GM13976 (cell line): ENCODE results near the gene PPM1G.
"Not testable (repeated sequence)": the region's sequence is repeated elsewhere in the genome, so short reads cannot be mapped to it uniquely, and the experiment has no call there.

Experiments
- DNase-seq: peaks from one replicate; pipeline ENCODE4 v3.0.0; 2012; ENCODE audit warnings: low spot score
- CTCF ChIP-seq: IDR thresholded peaks from 2 replicates; pipeline ENCODE4 v1.5.1; 2012; ENCODE audit warnings: borderline replicate concordance, mild to moderate bottlenecking; ENCODE audit not compliant: insufficient read depth; ENCODE audit errors: extremely low read depth, missing control alignments, control extremely low read depth
- in situ Hi-C: fragments of 300-500 bp; cut with MboI; formaldehyde crosslinking; loops from one replicate; pipeline ENCODE4 v1.12.0; 2022; ENCODE audit warnings: low sequenced_read_pairs, mixed read lengths, inconsistent platforms; ENCODE audit not compliant: unreplicated experiment

Gene PPM1G

DNA sequence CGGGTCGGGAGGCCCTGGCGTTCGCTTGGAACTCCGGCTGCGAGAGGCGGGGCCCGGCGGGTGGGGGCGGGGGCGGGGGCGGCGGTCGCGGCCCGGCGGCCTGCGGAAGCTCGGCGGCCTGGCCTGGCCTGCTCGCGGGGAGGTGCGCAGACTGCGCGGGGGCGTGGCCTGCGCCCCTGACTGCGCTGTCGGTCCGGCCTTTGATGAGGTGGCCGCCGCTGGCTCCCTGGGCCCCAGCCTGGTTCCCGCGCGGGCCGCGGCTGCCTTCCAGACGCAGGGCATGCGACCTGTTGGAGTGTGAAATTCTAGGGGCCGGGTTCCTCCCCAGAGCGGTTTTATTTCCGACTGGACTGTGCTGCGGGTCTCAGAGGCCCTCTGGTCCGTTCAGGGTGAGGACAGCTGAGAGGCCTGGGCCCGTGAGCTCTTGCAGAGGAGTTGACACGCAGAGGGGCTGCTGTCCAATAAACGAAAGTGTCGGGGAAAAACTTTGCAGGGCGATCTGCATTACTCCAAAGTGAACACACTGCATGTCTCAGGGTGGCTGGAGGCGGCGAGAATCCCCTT, 19.7 kb upstream of the PPM1G start:
- peak; percentile 94 for DNase-seq
- in situ Hi-C loops = no loop called here
- TF ChIP-seq CTCF = no peak

GRCh38 chr2:27428213-27428977, 19.0 kb upstream of the PPM1G start, which contains the start of gene NRBP1:
Gene NRBP1, plus strand, starts transcription at chr2:27428631. Its CDS starts 4,643 bp downstream, at chr2:27433274.
- in situ Hi-C loops = no loop called here
- peak; percentile 95 for DNase-seq
- TF ChIP-seq CTCF = no peak

GRCh38 chr2:27427863-27428212, 18.4 kb upstream of the PPM1G start:
- no peak for TF ChIP-seq CTCF
- no peak for DNase-seq
- in situ Hi-C loops = no loop called here

DNA sequence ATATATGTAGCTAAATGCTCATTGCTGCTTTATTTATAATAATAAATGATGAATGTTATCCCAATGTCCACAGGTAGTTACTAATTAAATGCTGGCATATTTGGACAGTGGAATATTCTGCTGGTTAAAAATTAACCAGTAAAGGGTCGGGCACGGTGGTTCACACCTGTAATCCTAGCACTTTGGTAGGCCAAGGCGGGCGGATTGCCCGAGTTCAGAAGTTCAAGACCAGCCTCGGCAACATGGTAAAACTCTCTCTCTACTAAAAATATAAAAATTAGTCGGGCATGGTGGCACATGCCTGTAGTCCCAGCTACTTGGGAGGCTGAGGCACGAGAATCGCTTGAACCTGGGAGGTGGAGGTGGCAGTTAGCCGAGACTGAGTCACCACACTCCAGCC, 15.6 kb upstream of the PPM1G start:
- in situ Hi-C loops, DNase-seq: not testable (repeated sequence)

- TF ChIP-seq CTCF = no peak
- DNase-seq = no peak
- in situ Hi-C loops = no loop called here
Observed at GRCh38 chr2:27422958-27423357, 13.6 kb upstream of the PPM1G start.

DNA sequence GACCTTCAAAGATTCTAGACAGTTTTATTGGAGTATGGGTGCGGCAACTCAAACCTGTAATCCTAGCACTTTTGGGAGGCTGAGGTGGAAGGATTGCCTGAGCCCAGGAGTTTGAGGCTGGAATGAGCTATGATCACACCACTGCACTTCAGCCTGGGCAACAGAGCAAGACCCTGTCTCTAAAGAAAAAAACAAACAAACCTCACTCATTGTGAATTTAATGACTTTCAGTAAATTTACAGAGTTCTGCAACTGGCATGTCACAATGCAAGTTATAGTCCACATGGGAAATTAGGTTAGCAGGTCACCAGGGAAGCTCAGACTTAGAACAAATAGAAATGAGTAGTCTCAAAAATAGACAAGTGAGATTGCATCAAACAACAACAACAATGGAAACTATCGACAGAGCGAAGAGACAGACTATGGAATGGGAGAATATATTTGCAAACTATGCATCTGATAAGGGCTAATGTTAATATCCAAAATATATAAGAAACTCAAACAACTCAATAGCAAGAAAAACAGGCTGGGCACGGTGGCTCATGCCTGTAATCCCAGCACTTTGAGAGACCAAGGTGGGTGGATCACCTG, 12.4 kb upstream of the PPM1G start:
- in situ Hi-C loops = no loop called here
- DNase-seq = no peak
- no peak for TF ChIP-seq CTCF

- in situ Hi-C loops = no loop called here
- DNase-seq = no peak
- TF ChIP-seq CTCF = no peak
Observed at GRCh38 chr2:27420996-27421395, 11.6 kb upstream of the PPM1G start.
